AG09319 (cell line): ENCODE data around the gene ENG.

ENCODE experiments used
- DNase-seq: peaks from one replicate; pipeline ENCODE4 v3.0.0-alpha.2; 2010; ENCODE audit warnings: low read depth; ENCODE audit errors: extremely low read depth
- CTCF ChIP-seq: IDR thresholded peaks from 2 replicates; pipeline ENCODE4 v1.5.1; 2011; ENCODE audit warnings: low read depth, mild to moderate bottlenecking, inconsistent platforms, low read length, moderate library complexity

ENG gene

GRCh38 chr9:127772603-127773002, 81.9 kb downstream of the ENG start:
- no peak for TF ChIP-seq CTCF
- DNase-seq: no peak

- no peak for TF ChIP-seq CTCF
- DNase-seq: no peak
Measured at GRCh38 chr9:127771570-127772189, 82.8 kb downstream of the ENG start.

GRCh38 chr9:127770905-127771569, 83.4 kb downstream of the ENG start:
- peak; percentile 87 for DNase-seq
- TF ChIP-seq CTCF: no peak

GRCh38 chr9:127770583-127770904, 83.9 kb downstream of the ENG start:
- no peak for DNase-seq
- TF ChIP-seq CTCF: no peak

GRCh38 chr9:127769929-127770582, 84.4 kb downstream of the ENG start:
- no peak for DNase-seq
- TF ChIP-seq CTCF: no peak

GRCh38 chr9:127769101-127769500, 85.4 kb downstream of the ENG start:
- DNase-seq: no peak
- no peak for TF ChIP-seq CTCF

- no peak for DNase-seq
- no peak for TF ChIP-seq CTCF
Measured at GRCh38 chr9:127768698-127769097, 85.8 kb downstream of the ENG start.
